NCI-H446 (cell line): ENCODE measurements around the gene SPATA21.
"Not testable (repeated sequence)": the region's sequence is repeated elsewhere in the genome, so short reads cannot be mapped to it uniquely, and the experiment has no call there.

ENCODE experiments used
- DNase-seq, 2 experiments: peaks; one replicate each; lab custom pipeline; 2025; lab: John Stamatoyannopoulos, UW

Gene SPATA21

GRCh38 chr1:16436946-16437474 is at the start of gene SPATA21:
SPATA21 (minus strand) TSS chr1:16437424; CDS start chr1:16431371, 6,053 bp downstream.
- DNase-seq: no peak

- DNase-seq: not testable (repeated sequence)
These were observed 49.8 kb upstream of the SPATA21 start for GRCh38 chr1:16487011-16487410.

GRCh38 chr1:16486316-16486715 is 49.1 kb upstream of the SPATA21 start:
- not testable (repeated sequence) for DNase-seq

- no peak for DNase-seq
These were observed 47.7 kb upstream of the SPATA21 start for GRCh38 chr1:16484931-16485330.

GRCh38 chr1:16484501-16484835 is 47.2 kb upstream of the SPATA21 start:
- DNase-seq: no peak

GRCh38 chr1:16483639-16484500 is 46.6 kb upstream of the SPATA21 start:
- DNase-seq: not testable (repeated sequence)

- not testable (repeated sequence) for DNase-seq
These were observed 45.9 kb upstream of the SPATA21 start for GRCh38 chr1:16483146-16483545.

GRCh38 chr1:16478091-16478490 is 40.9 kb upstream of the SPATA21 start:
- no peak for DNase-seq

- not testable (repeated sequence) for DNase-seq
These were observed 38.8 kb upstream of the SPATA21 start for GRCh38 chr1:16475771-16476770.

- not testable (repeated sequence) for DNase-seq
These were observed 37.7 kb upstream of the SPATA21 start for GRCh38 chr1:16474891-16475290.

- no peak for DNase-seq
These were observed 37.1 kb upstream of the SPATA21 start for GRCh38 chr1:16474166-16474800.

GRCh38 chr1:16468558-16468957 is 31.3 kb upstream of the SPATA21 start:
- DNase-seq: no peak

- no peak for DNase-seq
These were observed 27.8 kb upstream of the SPATA21 start for GRCh38 chr1:16464917-16465625.

- no peak for DNase-seq
These were observed 25.6 kb upstream of the SPATA21 start for GRCh38 chr1:16462773-16463330.

- DNase-seq: no peak
These were observed 24.5 kb upstream of the SPATA21 start for GRCh38 chr1:16461681-16462080.

GRCh38 chr1:16459352-16459925 is 22.2 kb upstream of the SPATA21 start:
- DNase-seq: no peak

- DNase-seq: no peak
These were observed 21.6 kb upstream of the SPATA21 start for GRCh38 chr1:16458831-16459230.

GRCh38 chr1:16456151-16456550 is 18.9 kb upstream of the SPATA21 start:
- not testable (repeated sequence) for DNase-seq

- DNase-seq: not testable (repeated sequence)
These were observed 17.7 kb upstream of the SPATA21 start for GRCh38 chr1:16454909-16455308.

- no peak for DNase-seq
These were observed 14.8 kb upstream of the SPATA21 start for GRCh38 chr1:16451841-16452528.
